GM18867 (cell line): ENCODE results near the gene PAEP.
"Not testable (repeated sequence)": the region's sequence is repeated elsewhere in the genome, so short reads cannot be mapped to it uniquely, and the experiment has no call there.

Experiments
- ATAC-seq: cut with Tn5 transposase; IDR thresholded peaks from one replicate; pipeline ENCODE4 v1.9.1; 2021; ENCODE audit warnings: mild to moderate bottlenecking, moderate library complexity; ENCODE audit not compliant: unreplicated experiment

Gene PAEP

DNA sequence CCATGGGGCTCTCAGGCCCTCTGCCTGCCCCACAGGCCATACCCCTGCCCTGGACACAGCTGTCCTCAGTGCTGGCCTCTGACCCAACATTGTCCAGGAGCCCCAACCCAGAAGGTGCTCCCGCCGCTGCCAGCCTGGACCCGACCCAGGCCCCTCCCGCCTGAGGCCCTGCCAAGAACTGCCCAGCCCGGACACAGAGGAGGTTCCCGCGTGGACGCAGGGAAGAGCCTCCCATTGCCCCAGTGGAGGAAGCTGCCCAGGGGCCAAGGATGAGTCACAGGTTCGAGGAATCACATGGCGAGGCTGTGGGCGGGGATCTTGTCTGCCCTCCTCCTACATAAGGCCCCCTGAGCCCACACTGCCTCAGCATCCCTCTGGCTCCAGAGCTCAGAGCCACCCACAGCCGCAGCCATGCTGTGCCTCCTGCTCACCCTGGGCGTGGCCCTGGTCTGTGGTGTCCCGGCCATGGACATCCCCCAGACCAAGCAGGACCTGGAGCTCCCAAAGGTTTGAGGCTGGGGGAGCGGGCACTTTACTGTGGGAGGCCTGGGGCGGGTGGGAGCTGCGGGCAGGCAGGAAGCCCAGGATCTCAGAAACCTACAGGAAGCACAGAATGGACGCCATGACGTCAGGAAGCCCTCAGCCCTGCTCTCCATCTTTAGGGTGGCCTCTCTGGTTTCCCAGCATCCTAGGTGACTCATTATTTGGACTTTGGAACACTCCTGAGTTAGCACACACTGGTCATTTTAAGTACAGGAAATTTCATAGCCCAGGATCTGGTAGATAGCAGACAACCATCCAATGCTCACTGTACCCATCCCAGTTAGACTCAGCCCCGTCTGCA, at the start of gene PAEP:
Gene PAEP, plus strand, starts transcription at position 366 of the 844 bp plus-strand sequence.
- ATAC-seq: no peak

GRCh38 chr9:135512241-135512603, 49.3 kb upstream of the PAEP start:
- no peak for ATAC-seq

GRCh38 chr9:135512904-135513303, 48.7 kb upstream of the PAEP start:
- no peak for ATAC-seq

- no peak for ATAC-seq
Observed at GRCh38 chr9:135513351-135513846, 48.2 kb upstream of the PAEP start.

DNA sequence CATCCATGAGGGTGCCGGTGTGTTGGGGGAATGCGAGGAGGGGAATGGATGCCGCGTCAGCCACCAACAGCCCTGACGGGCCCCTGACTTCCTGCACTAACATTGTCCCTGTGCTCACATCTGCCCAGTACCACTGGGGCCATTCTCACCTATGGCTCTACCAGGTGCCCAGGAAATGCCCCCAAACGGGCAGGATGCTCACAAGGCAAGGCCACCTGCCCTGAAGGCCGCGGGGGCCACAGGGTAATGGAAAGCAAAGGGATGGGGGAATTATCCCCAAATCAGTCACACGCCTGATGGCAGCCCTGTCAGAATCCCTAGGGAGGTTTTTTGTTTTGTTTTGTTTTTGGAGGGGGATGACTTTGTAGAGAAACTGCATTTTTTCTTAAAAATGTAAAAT, 47.6 kb upstream of the PAEP start:
- ATAC-seq: not testable (repeated sequence)

GRCh38 chr9:135514342-135515082, 47.0 kb upstream of the PAEP start:
- no peak for ATAC-seq

DNA sequence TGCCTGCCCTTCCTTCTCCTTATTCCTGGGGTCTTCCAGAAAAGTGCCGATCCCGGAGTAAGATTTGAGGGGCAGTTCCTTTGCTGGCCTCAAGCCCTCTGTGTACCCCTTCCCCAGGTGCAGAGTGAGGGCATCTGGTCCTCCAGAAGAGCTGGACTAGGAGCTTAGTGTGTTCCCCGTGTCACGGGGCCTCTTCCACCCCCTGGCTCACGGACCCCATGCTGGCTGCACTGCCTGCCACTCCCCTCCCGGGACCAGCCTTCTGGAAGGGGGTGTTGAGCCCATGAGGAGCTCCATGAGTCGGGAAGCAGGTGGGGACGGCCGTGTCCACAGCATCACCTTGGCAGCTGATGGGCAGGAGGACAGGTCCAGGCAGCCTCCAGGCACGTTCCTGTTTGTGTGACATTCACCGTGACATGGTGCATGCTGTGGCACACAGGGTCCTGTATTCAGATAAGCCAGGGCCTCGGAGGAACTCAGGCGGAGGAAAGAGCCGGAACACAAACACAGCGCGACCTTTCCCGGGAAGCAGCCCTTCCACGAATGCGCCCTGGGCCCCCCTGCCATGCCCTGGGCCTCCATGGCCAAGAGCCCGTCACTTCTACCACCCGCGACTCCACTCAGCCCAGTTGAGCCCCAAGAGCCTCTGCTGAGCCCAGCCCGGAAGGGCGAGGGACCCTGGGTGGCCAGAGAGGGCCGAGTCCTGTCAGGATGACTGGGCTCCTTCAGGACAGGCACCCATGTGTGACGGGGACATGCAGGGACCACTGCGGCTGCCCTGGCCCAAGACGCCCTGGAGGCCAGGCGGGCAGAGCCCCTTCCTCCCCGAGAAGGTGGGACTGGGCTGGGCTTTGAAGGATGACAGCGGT, 46.2 kb upstream of the PAEP start:
- ATAC-seq: no peak

DNA sequence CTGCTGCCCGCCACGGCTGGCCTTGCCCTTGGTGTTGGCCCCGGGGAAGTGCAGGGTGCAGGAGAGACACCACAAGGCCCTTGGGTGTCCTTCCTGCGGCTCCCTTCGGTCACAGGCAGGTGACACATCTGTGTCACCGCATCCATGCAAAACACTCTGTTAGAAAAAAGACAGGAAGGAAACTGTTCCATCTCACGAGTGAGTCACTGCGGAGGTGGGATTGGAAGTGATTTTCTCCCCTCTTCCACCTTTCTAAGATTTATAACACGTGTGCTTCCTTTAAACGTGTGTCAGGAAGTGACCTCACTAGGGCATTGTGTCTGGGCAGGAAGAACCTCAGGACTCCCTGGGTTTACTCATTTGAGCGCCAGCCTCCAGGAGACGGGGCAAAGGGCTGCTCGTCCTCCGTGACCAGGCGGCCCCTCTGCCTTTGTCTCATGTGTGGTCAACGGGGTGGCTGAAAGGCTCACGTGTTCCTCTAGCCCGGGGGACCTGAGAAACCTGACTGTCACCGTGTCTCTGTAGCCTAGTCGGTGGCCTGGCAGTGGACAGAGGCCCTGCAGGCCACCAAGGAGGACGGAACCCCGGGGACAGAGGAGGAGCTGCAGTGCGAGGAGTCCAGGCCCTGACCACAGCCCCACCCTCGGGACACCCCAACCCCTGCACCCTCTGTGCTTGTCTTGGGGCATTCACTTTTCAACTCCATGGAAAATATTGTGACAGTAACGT, 45.3 kb upstream of the PAEP start:
- ATAC-seq: no peak

DNA sequence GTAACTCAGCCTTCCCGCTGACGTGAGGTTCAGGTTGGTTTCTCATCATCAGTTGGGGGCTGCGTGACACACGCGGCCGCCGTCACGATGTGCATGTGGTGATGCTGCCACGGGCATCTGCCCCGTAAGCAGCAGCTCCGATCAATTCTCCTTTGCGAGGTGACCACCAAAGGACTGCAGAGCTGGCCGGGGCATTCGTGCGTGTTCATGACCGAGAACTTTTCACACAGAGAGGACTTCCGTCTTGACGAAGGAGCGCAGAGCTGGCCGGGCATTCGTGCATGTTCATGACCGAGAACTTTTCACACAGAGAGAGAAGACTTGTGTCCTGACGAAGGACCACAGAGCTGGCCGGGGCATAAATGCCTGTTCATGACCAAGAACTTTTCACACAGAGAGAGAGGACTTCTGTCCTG, 44.1 kb upstream of the PAEP start:
- ATAC-seq: no peak

DNA sequence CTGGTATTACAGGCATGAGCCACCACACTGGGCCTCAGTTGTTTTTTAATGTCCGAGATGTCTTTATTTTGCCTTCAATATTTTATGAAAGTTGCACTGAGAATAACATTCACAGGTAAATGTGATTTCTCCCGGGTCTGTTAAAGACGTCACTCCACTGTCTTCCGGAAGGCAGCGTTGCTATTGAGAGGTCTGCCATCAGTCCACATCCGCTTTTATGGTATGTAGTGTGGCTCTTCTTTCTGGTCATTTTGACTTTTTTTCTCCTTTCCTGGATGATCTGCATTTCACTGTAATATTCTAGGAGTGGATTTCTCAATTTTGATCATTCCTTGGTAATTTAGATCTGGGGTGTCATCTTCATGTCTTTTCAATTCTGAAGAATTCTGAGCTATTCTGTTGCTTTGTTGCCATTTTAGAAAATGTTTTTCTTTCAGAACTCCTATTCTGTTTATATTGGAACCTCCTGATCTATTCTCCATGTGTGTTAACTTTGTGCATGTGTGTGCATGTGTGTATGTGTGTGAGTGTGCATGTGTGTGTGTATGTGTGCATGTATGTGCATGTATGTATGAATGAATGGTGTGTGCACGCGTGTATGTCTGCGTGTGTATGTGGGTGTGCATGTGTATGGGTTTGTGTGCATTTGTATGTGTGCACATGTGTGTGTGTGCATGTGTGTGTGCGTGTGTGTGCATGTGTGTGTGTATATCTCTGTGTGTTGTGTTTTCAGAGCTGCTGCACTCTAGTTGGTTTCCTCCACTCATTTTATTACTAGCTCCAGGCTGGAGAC, 42.2 kb upstream of the PAEP start:
- no peak for ATAC-seq

GRCh38 chr9:135520916-135521607, 40.5 kb upstream of the PAEP start, which contains the start of gene LCN1:
TSS of gene LCN1 (plus strand) at chr9:135521440. CDS start at chr9:135521498, 58 bp downstream.
- no peak for ATAC-seq

- no peak for ATAC-seq
Observed at GRCh38 chr9:135521608-135522095, 39.9 kb upstream of the PAEP start.

GRCh38 chr9:135522137-135522877, 39.2 kb upstream of the PAEP start:
- ATAC-seq: no peak

- no peak for ATAC-seq
Observed at GRCh38 chr9:135522931-135523330, 38.6 kb upstream of the PAEP start.

- no peak for ATAC-seq
Observed at GRCh38 chr9:135523521-135524129, 37.9 kb upstream of the PAEP start.

- ATAC-seq: no peak
Observed at GRCh38 chr9:135524130-135524861, 37.3 kb upstream of the PAEP start.
